CD4-positive, alpha-beta T cell (primary cell): ENCODE results near the gene USP12. TPM values are rescaled to one million over a fixed set of nuclear protein-coding genes. Genes with fewer than 3 reads are reported as not detected.

Experiments used
- ATAC-seq: fragments of 200-7000 bp; cut with Tn5 transposase; one replicate; pipeline ENCODE4 v1.10.0; 2022; ENCODE audit warnings: mild to moderate bottlenecking; ENCODE audit not compliant: poor library complexity
- CTCF ChIA-PET: fragments of 350-600 bp; sonication (Branson Sonifier 250); formaldehyde crosslinking; loops from one replicate; lab custom pipeline; 2021; ENCODE audit warnings: antibody characterized with exemption, inconsistent platforms; lab: Charles Lee
- POLR2A ChIA-PET: fragments of 350-600 bp; sonication (Branson Sonifier 250); formaldehyde crosslinking; loops from one replicate; lab custom pipeline; 2021; ENCODE audit warnings: antibody characterized with exemption, inconsistent platforms; lab: Charles Lee
- DNase-seq, 14 experiments: peaks; one replicate each; pipeline ENCODE4 v3.0.0-alpha.2; 2013 to 2020; ENCODE audit warnings: mixed read lengths in 2 of 14
- H3K27ac ChIP-seq, 2 donors: one replicate each; pipeline versions ENCODE4 v1.5.1 to v1.7.0; 2013; ENCODE audit warnings: low read length in 2 of 2, low read depth in 1 of 2, mild to moderate bottlenecking in 1 of 2
- H3K27me3 ChIP-seq, 2 experiments: 1 replicate in 1 of 2; 2 replicates in 1 of 2; pipeline versions ENCODE4 v1.6.1 to v1.7.0; 2013; ENCODE audit warnings: low read length in 2 of 2, control low read depth in 1 of 2, mild to moderate bottlenecking in 1 of 2, moderate library complexity in 1 of 2; ENCODE audit not compliant: insufficient read depth in 2 of 2, control insufficient read depth in 1 of 2
- H3K36me3 ChIP-seq: one replicate; pipeline ENCODE4 v1.6.1; 2013; ENCODE audit warnings: low read length, control low read depth; ENCODE audit not compliant: insufficient read depth
- H3K4me1 ChIP-seq: one replicate; pipeline ENCODE4 v1.6.1; 2013; ENCODE audit warnings: low read length, control low read depth; ENCODE audit not compliant: insufficient read depth
- H3K4me3 ChIP-seq: one replicate; pipeline ENCODE4 v1.5.1; 2013; ENCODE audit warnings: mild to moderate bottlenecking, low read length, moderate library complexity
- H3K9me3 ChIP-seq, 2 experiments: 1 replicate in 1 of 2; 2 replicates in 1 of 2; pipeline versions ENCODE4 v1.6.1 to v1.7.0; 2013; ENCODE audit warnings: low read length in 2 of 2, mild to moderate bottlenecking in 2 of 2, control low read depth in 1 of 2, moderate library complexity in 1 of 2; ENCODE audit not compliant: control insufficient read depth in 1 of 2, insufficient read depth in 1 of 2
- H3K27ac Mint-ChIP-seq: one replicate; pipeline ENCODE4 v1.8.0; 2020; ENCODE audit warnings: mixed read lengths
- H3K27me3 Mint-ChIP-seq: one replicate; pipeline ENCODE4 v1.8.0; 2021; ENCODE audit warnings: mixed read lengths
- H3K36me3 Mint-ChIP-seq: one replicate; pipeline ENCODE4 v1.8.0; 2021; ENCODE audit warnings: low read depth, mixed read lengths
- H3K4me1 Mint-ChIP-seq: one replicate; pipeline ENCODE4 v1.8.0; 2021; ENCODE audit warnings: low read depth, mixed read lengths
- H3K4me3 Mint-ChIP-seq: one replicate; pipeline ENCODE4 v1.8.0; 2020; ENCODE audit warnings: mild to moderate bottlenecking, mixed read lengths
- H3K9me3 Mint-ChIP-seq: one replicate; pipeline ENCODE4 v1.8.0; 2020; ENCODE audit warnings: mixed read lengths
- CTCF ChIP-seq: fragments of 200-600 bp; IDR thresholded peaks from one replicate; pipeline ENCODE4 v1.8.0; 2022; ENCODE audit warnings: antibody characterized with exemption, mild to moderate bottlenecking
- intact Hi-C, 2 experiments: fragments of 100-400 bp; cut with DNase I in 1 of 2; cut with micrococcal nuclease in 1 of 2; formaldehyde crosslinking; loops; one replicate each; pipeline versions ENCODE4 v1.15.1 to v1.9.0; 2023 to 2025; cut with DNase I, micrococcal nuclease
- total RNA-seq, 174 experiments: library from RNA in 2 of 174; stranded (reverse) in 2 of 174; gene quantifications; one replicate each; pipeline ENCODE4 v1.2.3 and lab custom pipeline; 2021 to 2026

USP12 gene
- total RNA-seq, 2 experiments from 2014 or later: 56.9 to 58.8 TPM

- no peaks in the 10 kb centered on the region for H3K36me3 Mint-ChIP-seq
- H3K4me1 ChIP-seq: no peaks in the 10 kb centered on the region
- no peak overlapping the region for H3K27ac ChIP-seq
- H3K9me3 Mint-ChIP-seq: no peaks in the 10 kb centered on the region
- no peaks in the 10 kb centered on the region for H3K4me1 Mint-ChIP-seq
- TF ChIP-seq CTCF: no peak
- ChIA-PET POLR2A (no interaction called here), CTCF (interaction anchor here (1.1 kb wide), 1 partner anchor 11 kb away, joined by 3 read pairs; no protein-coding TSS in a partner anchor)
- peaks cover 33% of the 10 kb centered on the region for H3K27me3 Mint-ChIP-seq
- H3K36me3 ChIP-seq: no peaks in the 10 kb centered on the region
- ATAC-seq: no peak
- no peaks in the 10 kb centered on the region for H3K9me3 ChIP-seq
- H3K4me3 Mint-ChIP-seq: no peak overlapping the region
- no peak overlapping the region for H3K4me3 ChIP-seq
- no peak for DNase-seq
- intact Hi-C loops: no loop called here
- no peak overlapping the region for H3K27ac Mint-ChIP-seq
- H3K27me3 ChIP-seq: peaks cover 0 to 4% of the 10 kb centered on the region in 2 experiments
These were observed 135.2 kb downstream of the USP12 start for GRCh38 chr13:27036236-27036981.

DNA sequence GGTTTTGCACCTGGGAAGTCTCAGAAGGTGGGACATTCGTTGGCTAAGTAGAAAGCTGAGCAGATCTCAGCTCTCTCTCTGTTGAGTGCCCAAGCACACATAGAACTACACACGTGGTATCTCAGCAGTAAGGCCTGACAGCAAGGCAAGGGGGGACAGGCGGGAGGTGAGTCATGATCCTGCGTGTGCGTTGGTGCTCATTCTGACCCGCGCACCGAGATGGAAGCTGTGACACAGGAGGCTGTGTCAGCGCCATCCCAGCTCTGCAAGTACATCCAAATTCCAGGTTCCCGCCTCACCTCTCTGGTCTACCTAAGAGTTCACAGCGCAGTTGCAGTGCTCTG is 135.7 kb downstream of the USP12 start:
- H3K4me3 Mint-ChIP-seq: no peak overlapping the region
- H3K27me3 Mint-ChIP-seq: peaks cover 29% of the 10 kb centered on the region
- H3K4me1 Mint-ChIP-seq: no peaks in the 10 kb centered on the region
- no peak overlapping the region for H3K27ac Mint-ChIP-seq
- DNase-seq: no peak
- TF ChIP-seq CTCF: no peak
- no peak overlapping the region for H3K4me3 ChIP-seq
- H3K27ac ChIP-seq: no peak overlapping the region
- no peaks in the 10 kb centered on the region for H3K9me3 ChIP-seq
- ATAC-seq: no peak
- H3K36me3 ChIP-seq: no peaks in the 10 kb centered on the region
- intact Hi-C loops: no loop called here
- no peaks in the 10 kb centered on the region for H3K36me3 Mint-ChIP-seq
- peaks cover 0 to 4% of the 10 kb centered on the region in 2 experiments for H3K27me3 ChIP-seq
- no peaks in the 10 kb centered on the region for H3K4me1 ChIP-seq
- ChIA-PET POLR2A (no interaction called here), CTCF (no interaction called here)
- no peaks in the 10 kb centered on the region for H3K9me3 Mint-ChIP-seq

DNA sequence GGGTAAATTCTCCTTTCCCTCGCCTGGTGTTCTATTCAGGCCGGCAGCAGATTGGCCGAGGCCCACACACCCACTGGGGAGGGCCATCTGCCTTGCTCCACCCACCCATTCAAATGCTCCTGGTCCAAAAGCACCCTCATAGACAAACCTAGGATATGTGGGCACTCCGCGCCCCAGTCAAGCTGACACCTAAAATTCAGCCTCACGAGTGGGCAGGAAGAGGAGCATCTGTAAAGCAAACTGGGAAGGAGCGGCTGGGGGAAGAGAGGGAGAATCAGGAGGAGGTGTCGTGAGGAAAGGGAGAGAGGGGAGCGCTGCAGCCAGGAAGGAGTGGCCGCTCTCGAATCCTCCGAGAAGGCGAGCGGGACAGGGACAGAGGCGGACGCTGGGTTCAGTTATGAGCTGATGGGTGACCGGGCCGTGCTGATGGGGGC is 136.9 kb downstream of the USP12 start:
- TF ChIP-seq CTCF: no peak
- H3K4me1 Mint-ChIP-seq: no peaks in the 10 kb centered on the region
- CTCF ChIA-PET: no interaction called here

More for the DNA sequence above, 136.9 kb downstream of the USP12 start:
- Mint-ChIP-seq H3K36me3 (no peaks in the 10 kb centered on the region), H3K9me3 (no peaks in the 10 kb centered on the region), H3K27me3 (peaks cover 29% of the 10 kb centered on the region), H3K27ac (no peak overlapping the region), H3K4me3 (no peak overlapping the region)
- Histone ChIP-seq H3K4me3 (no peak overlapping the region), H3K4me1 (no peaks in the 10 kb centered on the region), H3K9me3 (no peaks in the 10 kb centered on the region), H3K27ac (no peak overlapping the region), H3K36me3 (no peaks in the 10 kb centered on the region), H3K27me3 (peaks cover 0 to 4% of the 10 kb centered on the region in 2 experiments)
- intact Hi-C loops: no loop called here
- DNase-seq: no peak
- POLR2A ChIA-PET: no interaction called here
- ATAC-seq: no peak
